ENCODE data around the gene PIAS4.

PIAS4 gene

DNA sequence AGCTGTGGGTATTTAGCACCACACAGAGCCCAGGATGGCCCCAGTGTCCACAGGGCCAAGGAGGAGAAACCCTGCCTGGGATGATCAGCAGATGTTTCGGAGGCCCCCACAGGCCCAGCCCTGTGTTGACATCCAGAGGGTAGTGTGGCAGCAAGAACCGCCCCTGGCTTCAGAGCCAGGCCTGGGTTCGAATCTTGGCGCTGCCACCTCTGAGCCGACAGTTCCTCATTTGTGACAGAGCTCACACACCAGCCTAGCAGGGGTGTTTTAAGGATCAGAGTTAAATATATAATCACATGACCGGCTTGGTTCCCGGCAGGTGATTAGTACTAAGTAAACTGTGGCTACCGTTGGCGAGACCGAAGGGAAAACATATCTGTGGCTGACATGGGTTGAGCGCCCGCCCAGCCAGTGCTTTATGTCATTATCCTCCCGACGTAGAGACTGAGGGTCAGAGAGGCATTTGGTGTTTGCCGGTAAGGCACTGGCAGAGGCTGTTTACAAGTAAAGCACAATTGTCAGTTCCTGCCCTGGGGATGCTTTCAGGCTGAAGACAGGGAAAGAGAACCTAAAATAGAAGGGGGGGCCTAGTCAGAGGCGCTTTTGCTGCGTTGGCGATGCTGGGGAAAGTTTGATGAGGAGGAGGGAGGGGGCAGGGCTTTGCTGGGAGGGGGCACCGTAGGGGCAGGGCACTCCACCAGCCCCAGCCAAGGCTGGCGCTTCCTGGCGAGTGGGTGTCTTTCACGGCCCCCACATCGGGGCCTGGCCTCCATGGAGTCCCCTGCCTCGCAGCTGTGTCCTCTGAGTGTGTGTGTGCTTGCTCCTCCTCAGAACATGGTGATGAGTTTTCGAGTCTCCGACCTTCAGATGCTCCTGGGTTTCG is 4.8 kb downstream of the PIAS4 start:
- ChIA-PET CTCF (no interaction called here), POLR2A (interaction anchor here (1.0 kb wide), 1 partner anchor 27 kb away, joined by 4 read pairs; the partner anchor contains the start of gene EEF2)

DNA sequence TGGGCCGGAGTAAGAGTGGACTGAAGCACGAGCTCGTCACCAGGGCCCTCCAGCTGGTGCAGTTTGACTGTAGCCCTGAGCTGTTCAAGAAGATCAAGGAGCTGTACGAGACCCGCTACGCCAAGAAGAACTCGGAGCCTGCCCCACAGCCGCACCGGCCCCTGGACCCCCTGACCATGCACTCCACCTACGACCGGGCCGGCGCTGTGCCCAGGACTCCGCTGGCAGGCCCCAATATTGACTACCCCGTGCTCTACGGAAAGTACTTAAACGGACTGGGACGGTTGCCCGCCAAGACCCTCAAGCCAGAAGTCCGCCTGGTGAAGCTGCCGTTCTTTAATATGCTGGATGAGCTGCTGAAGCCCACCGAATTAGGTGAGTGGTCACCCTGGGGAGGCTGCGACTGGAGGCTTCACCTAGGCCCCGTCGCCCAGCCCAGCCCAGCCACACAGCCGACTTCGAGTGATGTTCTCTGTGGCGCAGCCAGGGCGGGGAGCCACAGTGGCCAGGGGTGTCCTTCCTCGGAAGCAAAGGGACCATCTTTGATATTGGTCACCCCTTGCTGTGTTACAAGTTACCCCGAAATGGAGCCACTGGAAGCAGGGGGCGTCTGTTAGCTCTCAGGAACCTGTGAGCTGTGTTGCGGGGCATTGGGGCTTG is 5.6 kb downstream of the PIAS4 start:
- Histone ChIP-seq H3K4me3 (ENCODE audit: low read depth, low read length) (no peak overlapping the region), H3K4me1 (ENCODE audit: control insufficient read depth, insufficient read depth, low read length) (peaks cover 10% of the 10 kb centered on the region), H3K36me3 (ENCODE audit: control insufficient read depth in 2 of 2, insufficient read depth in 1 of 2, low read length in 2 of 2) (peaks cover 3 to 59% of the 10 kb centered on the region in 2 experiments; a peak in 1 of 3 replicates), H3K9me3 (ENCODE audit: control insufficient read depth, insufficient read depth, low read depth, low read length) (no peaks in the 10 kb centered on the region), H3K27ac (ENCODE audit: extremely low read depth, low read depth, low read length) (no peak overlapping the region)
- no peak for TF ChIP-seq ZNF132 (tag by site-specific recombination; IDR thresholded peaks at IDR 0.05; ENCODE audit: borderline replicate concordance)
- TF ChIP-seq ZNF221 (tag by site-specific recombination; IDR thresholded peaks at IDR 0.05; ENCODE audit: borderline replicate concordance) = no peak
- no peak for TF ChIP-seq GFI1B (tag by site-specific recombination; IDR thresholded peaks at IDR 0.05)
- no peak for TF ChIP-seq ZNF549 (tag by site-specific recombination; IDR thresholded peaks at IDR 0.05)
- TF ChIP-seq ZNF776 (tag by site-specific recombination; IDR thresholded peaks at IDR 0.05; ENCODE audit: borderline replicate concordance) = no peak
- TF ChIP-seq ZNF670 (tag by site-specific recombination; IDR thresholded peaks at IDR 0.05; ENCODE audit: low read depth) = no peak
- TF ChIP-seq ZNF561 (tag by site-specific recombination; IDR thresholded peaks at IDR 0.05; ENCODE audit: borderline replicate concordance) = no peak
- TF ChIP-seq ZNF155 (tag by site-specific recombination; IDR thresholded peaks at IDR 0.05) = no peak
- TF ChIP-seq, protein P1, sequence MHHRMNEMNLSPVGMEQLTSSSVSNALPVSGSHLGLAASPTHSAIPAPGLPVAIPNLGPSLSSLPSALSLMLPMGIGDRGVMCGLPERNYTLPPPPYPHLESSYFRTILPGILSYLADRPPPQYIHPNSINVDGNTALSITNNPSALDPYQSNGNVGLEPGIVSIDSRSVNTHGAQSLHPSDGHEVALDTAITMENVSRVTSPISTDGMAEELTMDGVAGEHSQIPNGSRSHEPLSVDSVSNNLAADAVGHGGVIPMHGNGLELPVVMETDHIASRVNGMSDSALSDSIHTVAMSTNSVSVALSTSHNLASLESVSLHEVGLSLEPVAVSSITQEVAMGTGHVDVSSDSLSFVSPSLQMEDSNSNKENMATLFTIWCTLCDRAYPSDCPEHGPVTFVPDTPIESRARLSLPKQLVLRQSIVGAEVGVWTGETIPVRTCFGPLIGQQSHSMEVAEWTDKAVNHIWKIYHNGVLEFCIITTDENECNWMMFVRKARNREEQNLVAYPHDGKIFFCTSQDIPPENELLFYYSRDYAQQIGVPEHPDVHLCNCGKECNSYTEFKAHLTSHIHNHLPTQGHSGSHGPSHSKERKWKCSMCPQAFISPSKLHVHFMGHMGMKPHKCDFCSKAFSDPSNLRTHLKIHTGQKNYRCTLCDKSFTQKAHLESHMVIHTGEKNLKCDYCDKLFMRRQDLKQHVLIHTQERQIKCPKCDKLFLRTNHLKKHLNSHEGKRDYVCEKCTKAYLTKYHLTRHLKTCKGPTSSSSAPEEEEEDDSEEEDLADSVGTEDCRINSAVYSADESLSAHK (tag by site-specific recombination; IDR thresholded peaks at IDR 0.05) = no peak
- no peak for TF ChIP-seq ZNF426 (tag by site-specific recombination; IDR thresholded peaks at IDR 0.05)
- POLR2A ChIA-PET = interaction anchor here (0.6 to 1.0 kb wide), 2 partner anchors 25 to 28 kb away, joined by 3 to 4 read pairs; partner anchors contain the start of gene EEF2
- CTCF ChIA-PET = no interaction called here

More for the DNA sequence above, 4.8 kb downstream of the PIAS4 start:
- peak; percentile 69; the same call in 1 of the 2 replicates for TF ChIP-seq ZNF10 (tag by site-specific recombination; IDR thresholded peaks at IDR 0.05)
- no peak for TF ChIP-seq ZNF600 (tag by site-specific recombination; IDR thresholded peaks at IDR 0.05)
- TF ChIP-seq OSR2 (tag by site-specific recombination; IDR thresholded peaks at IDR 0.05) = peak; percentile 43; the same call in 1 of the 2 replicates
- Histone ChIP-seq H3K4me3 (ENCODE audit: low read depth, low read length) (no peak overlapping the region), H3K36me3 (ENCODE audit: control insufficient read depth in 2 of 2, insufficient read depth in 1 of 2, low read length in 2 of 2) (peaks cover 0 to 57% of the 10 kb centered on the region in 2 experiments; a peak in 1 of 3 replicates), H3K27ac (ENCODE audit: extremely low read depth, low read depth, low read length) (no peak overlapping the region), H3K4me1 (ENCODE audit: control insufficient read depth, insufficient read depth, low read length) (peaks cover 10% of the 10 kb centered on the region), H3K9me3 (ENCODE audit: control insufficient read depth, insufficient read depth, low read depth, low read length) (no peaks in the 10 kb centered on the region)

GRCh38 chr19:4013886-4014540 is 6.5 kb downstream of the PIAS4 start:
- no peak overlapping the region for H3K4me3 ChIP-seq (ENCODE audit: low read depth, low read length)
- TF ChIP-seq ZNF274 (IDR thresholded peaks at IDR 0.05; ENCODE audit: low read length) (no peak), ZNF274 (tag by site-specific recombination; IDR thresholded peaks at IDR 0.05; ENCODE audit: borderline replicate concordance) (no peak), ZNF747 (tag by site-specific recombination; IDR thresholded peaks at IDR 0.05) (no peak), ZNF600 (tag by site-specific recombination; IDR thresholded peaks at IDR 0.05) (no peak), ZNF677 (tag by site-specific recombination; IDR thresholded peaks at IDR 0.05) (no peak), ZBTB7A (tag by site-specific recombination; IDR thresholded peaks at IDR 0.05; ENCODE audit: low read depth) (no peak), BCL11B (tag by site-specific recombination; IDR thresholded peaks at IDR 0.05; ENCODE audit: low read depth) (no peak), ZNF398 (tag by site-specific recombination; IDR thresholded peaks at IDR 0.05) (no peak), ZNF248 (tag by site-specific recombination; IDR thresholded peaks at IDR 0.05) (no peak), ZNF10 (tag by site-specific recombination; IDR thresholded peaks at IDR 0.05) (no peak), ZNF175 (tag by site-specific recombination; IDR thresholded peaks at IDR 0.05) (no peak), ZEB2 (tag by site-specific recombination; IDR thresholded peaks at IDR 0.05) (no peak), ZNF529 (tag by site-specific recombination; IDR thresholded peaks at IDR 0.05; ENCODE audit: insufficient replicate concordance) (no peak), ZFP3 (tag by site-specific recombination; IDR thresholded peaks at IDR 0.05; ENCODE audit: low read depth) (no peak)
- H3K4me1 ChIP-seq (ENCODE audit: control insufficient read depth, insufficient read depth, low read length) = peaks cover 2% of the 10 kb centered on the region
- H3K9me3 ChIP-seq (ENCODE audit: control insufficient read depth, insufficient read depth, low read depth, low read length) = no peaks in the 10 kb centered on the region
- H3K27ac ChIP-seq (ENCODE audit: extremely low read depth, low read depth, low read length) = no peak overlapping the region
- CTCF ChIA-PET = no interaction called here
- POLR2A ChIA-PET = no interaction called here
- peaks cover 3 to 64% of the 10 kb centered on the region in 2 experiments; a peak in 1 of 3 replicates for H3K36me3 ChIP-seq (ENCODE audit: control insufficient read depth in 2 of 2, insufficient read depth in 1 of 2, low read length in 2 of 2)

All from HEK293 (cell line).